Gastrocnemius medialis (tissue), 4 donors: ENCODE measurements around the gene ECM1.

Source experiments
- CTCF ChIP-seq, 5 experiments: fragments of 450-650 bp in 3 of 5; fragments of 200-600 bp in 2 of 5; sonication (generic) in 2 of 5; IDR thresholded peaks in 4 of 5; conservative IDR thresholded peaks in 1 of 5; 1 replicate in 4 of 5; 2 replicates in 1 of 5; pipeline ENCODE4 v1.5.1; 2016 to 2019; ENCODE audit warnings: antibody characterized with exemption in 5 of 5, mild to moderate bottlenecking in 3 of 5, moderate library complexity in 3 of 5
- POLR2A ChIP-seq, 2 donors: fragments of 450-650 bp; IDR thresholded peaks; one replicate each; pipeline ENCODE4 v1.6.1; 2017; ENCODE audit warnings: antibody characterized with exemption in 2 of 2, mild to moderate bottlenecking in 2 of 2, moderate library complexity in 2 of 2

GRCh38 chr1:150530491-150531159, 22.7 kb downstream of the ECM1 start:
- TF ChIP-seq CTCF (IDR thresholded peaks at IDR 0.05 in 4 of 5, conservative IDR thresholded peaks at IDR 0.05 in 1 of 5), result no peak
- no peak for TF ChIP-seq POLR2A (IDR thresholded peaks at IDR 0.05)
